ENCODE measurements around the gene RIC3.

- TF ChIP-seq, protein P1, sequence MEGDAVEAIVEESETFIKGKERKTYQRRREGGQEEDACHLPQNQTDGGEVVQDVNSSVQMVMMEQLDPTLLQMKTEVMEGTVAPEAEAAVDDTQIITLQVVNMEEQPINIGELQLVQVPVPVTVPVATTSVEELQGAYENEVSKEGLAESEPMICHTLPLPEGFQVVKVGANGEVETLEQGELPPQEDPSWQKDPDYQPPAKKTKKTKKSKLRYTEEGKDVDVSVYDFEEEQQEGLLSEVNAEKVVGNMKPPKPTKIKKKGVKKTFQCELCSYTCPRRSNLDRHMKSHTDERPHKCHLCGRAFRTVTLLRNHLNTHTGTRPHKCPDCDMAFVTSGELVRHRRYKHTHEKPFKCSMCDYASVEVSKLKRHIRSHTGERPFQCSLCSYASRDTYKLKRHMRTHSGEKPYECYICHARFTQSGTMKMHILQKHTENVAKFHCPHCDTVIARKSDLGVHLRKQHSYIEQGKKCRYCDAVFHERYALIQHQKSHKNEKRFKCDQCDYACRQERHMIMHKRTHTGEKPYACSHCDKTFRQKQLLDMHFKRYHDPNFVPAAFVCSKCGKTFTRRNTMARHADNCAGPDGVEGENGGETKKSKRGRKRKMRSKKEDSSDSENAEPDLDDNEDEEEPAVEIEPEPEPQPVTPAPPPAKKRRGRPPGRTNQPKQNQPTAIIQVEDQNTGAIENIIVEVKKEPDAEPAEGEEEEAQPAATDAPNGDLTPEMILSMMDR (IDR thresholded peaks at IDR 0.05; ENCODE audit: low read length): no peak
- no peak for TF ChIP-seq EZH2 (IDR thresholded peaks at IDR 0.05; ENCODE audit: borderline replicate concordance, low read length)
Measured at GRCh38 chr11:8126649-8127289, 42.1 kb downstream of the RIC3 start.

Data from OCI-LY1 (cell line).